HUES6 (cell line): ENCODE data around the gene GNAI2.
A peak's percentile ranks its signal among the peaks of the same experiment; 100 is the strongest.

ENCODE experiments used
- H3K27ac ChIP-seq: 2 replicates; pipeline ENCODE4 v1.7.0; 2013; ENCODE audit warnings: low read depth, mild to moderate bottlenecking, low read length, inconsistent platforms
- H3K27me3 ChIP-seq: 2 replicates; pipeline ENCODE4 v1.6.1; 2013; ENCODE audit warnings: low read length; ENCODE audit not compliant: control insufficient read depth, insufficient read depth
- H3K36me3 ChIP-seq: 2 replicates; pipeline ENCODE4 v1.6.1; 2013; ENCODE audit warnings: low read length; ENCODE audit not compliant: control insufficient read depth, insufficient read depth
- H3K4me1 ChIP-seq: 2 replicates; pipeline ENCODE4 v1.6.1; 2013; ENCODE audit warnings: low read length; ENCODE audit not compliant: control insufficient read depth, insufficient read depth
- H3K4me3 ChIP-seq: 2 replicates; pipeline ENCODE4 v1.5.1; 2013; ENCODE audit warnings: low read depth, low read length
- H3K9ac ChIP-seq: one replicate; pipeline ENCODE4 v1.6.1; 2013; ENCODE audit warnings: mild to moderate bottlenecking, low read length
- H3K9me3 ChIP-seq: 2 replicates; pipeline ENCODE4 v1.6.1; 2013; ENCODE audit warnings: low read depth, low read length; ENCODE audit not compliant: control insufficient read depth, insufficient read depth

GNAI2 gene

DNA sequence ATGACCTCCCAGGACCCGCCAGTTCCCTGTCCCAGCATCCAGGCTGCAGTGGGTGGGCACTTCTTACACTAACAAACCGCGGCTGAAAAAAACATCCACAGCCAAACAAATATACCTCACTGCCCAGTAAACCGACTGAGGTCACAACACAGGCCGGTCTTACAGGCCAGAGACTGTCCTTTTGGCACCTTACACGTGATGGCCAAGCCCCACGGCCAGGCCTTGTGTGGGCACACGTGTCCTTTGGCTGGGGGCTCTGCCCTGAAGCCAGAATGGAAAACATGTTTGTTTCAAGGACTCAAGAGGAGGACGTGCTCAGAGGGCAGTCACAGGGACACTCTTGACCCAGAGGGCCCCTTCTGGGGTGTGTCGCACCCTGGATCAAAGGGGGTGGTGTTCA lies 21.2 kb upstream of the GNAI2 start:
- no peaks in the 10 kb centered on the region for H3K9me3 ChIP-seq
- H3K36me3 ChIP-seq = no peaks in the 10 kb centered on the region
- peaks cover 9% of the 10 kb centered on the region; the same call in 1 of the 2 replicates for H3K27me3 ChIP-seq
- peaks cover 20% of the 10 kb centered on the region; the same call in 1 of the 2 replicates for H3K4me1 ChIP-seq
- H3K9ac ChIP-seq = no peak overlapping the region
- H3K4me3 ChIP-seq = no peak overlapping the region
- no peak overlapping the region for H3K27ac ChIP-seq

DNA sequence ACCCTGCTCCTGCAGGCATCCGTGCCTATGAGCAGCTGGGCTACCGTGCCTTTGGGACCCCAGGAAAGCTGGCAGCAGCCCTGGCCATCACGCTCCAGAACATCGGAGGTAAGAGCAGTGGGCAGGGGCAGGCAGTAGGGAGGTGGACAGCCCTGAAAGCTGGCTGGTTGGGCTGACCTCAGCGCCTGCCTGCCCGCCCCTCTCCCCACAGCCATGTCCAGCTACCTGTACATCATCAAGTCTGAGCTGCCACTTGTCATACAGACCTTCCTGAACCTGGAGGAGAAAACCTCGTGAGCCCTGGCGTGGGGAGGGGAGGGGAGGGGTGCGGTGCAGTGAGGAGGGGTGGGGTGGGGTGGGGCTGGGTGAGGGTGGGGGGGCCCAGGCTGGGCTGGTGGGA lies 20.5 kb upstream of the GNAI2 start:
- no peaks in the 10 kb centered on the region for H3K9me3 ChIP-seq
- peaks cover 17% of the 10 kb centered on the region; the same call in 1 of the 2 replicates for H3K4me1 ChIP-seq
- H3K4me3 ChIP-seq = no peak overlapping the region
- H3K36me3 ChIP-seq = no peaks in the 10 kb centered on the region
- H3K27me3 ChIP-seq = peaks cover 9% of the 10 kb centered on the region; the same call in 1 of the 2 replicates
- H3K9ac ChIP-seq = no peak overlapping the region
- H3K27ac ChIP-seq = no peak overlapping the region

DNA sequence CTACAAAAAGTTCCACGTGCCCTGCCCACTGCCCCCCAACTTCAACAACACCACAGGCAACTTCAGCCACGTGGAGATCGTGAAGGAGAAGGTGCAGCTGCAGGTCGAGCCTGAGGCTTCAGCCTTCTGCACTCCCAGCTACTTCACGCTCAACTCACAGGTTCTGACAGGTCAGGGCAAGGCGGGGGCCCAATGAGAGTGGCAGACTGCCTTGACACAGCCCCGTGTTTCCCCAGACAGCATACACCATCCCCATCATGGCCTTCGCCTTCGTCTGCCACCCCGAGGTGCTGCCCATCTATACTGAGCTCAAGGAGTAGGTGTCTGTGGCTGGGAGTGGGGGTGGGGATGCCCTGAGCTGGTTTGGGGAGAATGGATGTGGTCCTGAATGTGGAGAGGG lies 18.3 kb upstream of the GNAI2 start:
- Histone ChIP-seq H3K9me3 (no peaks in the 10 kb centered on the region), H3K27ac (no peak overlapping the region), H3K4me1 (peaks cover 8% of the 10 kb centered on the region; the same call in 1 of the 2 replicates), H3K9ac (no peak overlapping the region), H3K36me3 (no peaks in the 10 kb centered on the region), H3K27me3 (peaks cover 9% of the 10 kb centered on the region; the same call in 1 of the 2 replicates), H3K4me3 (no peak overlapping the region)

DNA sequence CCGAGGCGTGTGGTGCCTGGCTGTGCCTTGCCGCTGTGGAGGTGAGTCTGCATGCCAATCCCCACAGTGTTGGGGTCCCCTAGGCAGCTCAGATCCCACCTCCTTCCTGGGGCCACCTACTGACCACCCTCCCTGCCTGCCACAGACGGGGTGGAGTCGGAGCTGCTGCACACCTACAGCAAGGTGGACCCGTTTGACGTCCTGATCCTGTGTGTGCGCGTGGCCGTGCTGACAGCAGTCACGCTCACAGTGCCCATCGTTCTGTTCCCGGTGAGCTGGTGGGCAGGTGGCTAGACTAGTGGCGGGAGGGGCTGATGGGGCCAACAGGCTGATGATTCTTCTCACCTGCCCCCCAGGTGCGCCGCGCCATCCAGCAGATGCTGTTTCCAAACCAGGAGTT lies 17.6 kb upstream of the GNAI2 start:
- H3K36me3 ChIP-seq = no peaks in the 10 kb centered on the region
- no peak overlapping the region for H3K27ac ChIP-seq
- H3K9me3 ChIP-seq = no peaks in the 10 kb centered on the region
- no peak overlapping the region for H3K9ac ChIP-seq
- peaks cover 9% of the 10 kb centered on the region; the same call in 1 of the 2 replicates for H3K27me3 ChIP-seq
- peaks cover 8% of the 10 kb centered on the region; the same call in 1 of the 2 replicates for H3K4me1 ChIP-seq
- H3K4me3 ChIP-seq = no peak overlapping the region

DNA sequence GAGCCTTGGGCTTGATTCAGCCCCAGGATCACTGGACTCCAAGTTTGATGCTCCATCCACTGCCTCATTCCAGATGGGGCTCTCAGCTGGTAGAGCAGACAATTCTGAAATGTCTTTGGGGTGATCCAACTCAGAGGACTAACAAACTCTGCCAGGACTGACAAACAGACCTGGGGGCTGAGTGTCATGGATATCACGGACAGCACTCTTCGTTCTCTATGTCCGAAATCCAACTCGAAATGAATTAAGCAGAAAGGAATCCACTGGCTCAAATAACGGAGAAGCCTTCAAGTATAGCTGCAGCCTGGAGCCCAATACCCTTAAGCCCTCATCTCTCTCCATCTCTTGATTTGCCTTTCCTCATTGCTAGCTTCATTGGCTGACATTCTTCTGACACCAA lies 16.7 kb upstream of the GNAI2 start:
- no peaks in the 10 kb centered on the region for H3K9me3 ChIP-seq
- H3K9ac ChIP-seq = no peak overlapping the region
- peaks cover 8% of the 10 kb centered on the region; the same call in 1 of the 2 replicates for H3K4me1 ChIP-seq
- H3K36me3 ChIP-seq = no peaks in the 10 kb centered on the region
- H3K4me3 ChIP-seq = no peak overlapping the region
- H3K27ac ChIP-seq = no peak overlapping the region
- peaks cover 9% of the 10 kb centered on the region; the same call in 1 of the 2 replicates for H3K27me3 ChIP-seq

DNA sequence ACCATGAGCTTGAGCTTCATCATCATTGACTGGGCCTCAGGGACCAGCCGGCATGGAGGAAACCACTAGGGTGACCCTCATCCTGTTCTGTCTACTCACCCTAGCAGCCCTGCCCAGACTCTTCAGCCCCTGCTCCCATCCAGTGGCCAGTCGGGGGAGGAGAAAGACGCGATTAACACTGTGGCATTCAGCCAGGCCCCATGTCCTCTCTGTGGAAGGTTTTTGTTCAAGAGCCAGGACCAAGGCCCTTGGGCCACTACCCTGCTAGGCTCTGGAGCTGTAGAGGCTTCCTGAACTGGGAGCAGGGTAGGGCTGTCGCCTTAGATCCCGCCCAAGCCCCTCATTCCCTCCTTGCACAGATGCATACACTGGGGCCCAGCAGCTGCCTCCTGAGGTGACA lies 15.9 kb upstream of the GNAI2 start:
- no peak overlapping the region for H3K4me3 ChIP-seq
- H3K27ac ChIP-seq = no peak overlapping the region
- H3K9ac ChIP-seq = no peak overlapping the region
- H3K36me3 ChIP-seq = no peaks in the 10 kb centered on the region
- no peaks in the 10 kb centered on the region for H3K9me3 ChIP-seq
- peaks cover 9% of the 10 kb centered on the region; the same call in 1 of the 2 replicates for H3K27me3 ChIP-seq
- peaks cover 8% of the 10 kb centered on the region; the same call in 1 of the 2 replicates for H3K4me1 ChIP-seq

DNA sequence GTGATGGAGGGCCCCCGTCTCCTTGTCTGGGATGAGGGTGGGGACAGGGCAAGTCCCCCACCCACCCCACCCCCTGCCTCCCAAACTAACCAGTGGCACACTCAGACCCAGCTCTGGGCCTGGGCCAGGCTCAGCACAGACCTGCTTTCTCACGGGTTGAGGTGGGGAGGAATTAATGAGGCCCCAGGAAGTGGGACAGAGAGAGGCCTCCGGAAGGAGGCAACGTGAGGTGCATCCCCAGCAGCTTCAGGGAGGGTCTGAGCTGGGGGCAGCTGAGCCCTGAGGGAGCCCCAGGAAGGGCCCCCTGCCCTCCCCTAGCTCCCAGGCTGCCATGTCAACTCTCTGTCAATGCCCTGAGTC lies 15.0 kb upstream of the GNAI2 start:
- H3K9me3 ChIP-seq = no peaks in the 10 kb centered on the region
- H3K4me1 ChIP-seq = peaks cover 8% of the 10 kb centered on the region; the same call in 1 of the 2 replicates
- H3K9ac ChIP-seq = no peak overlapping the region
- no peaks in the 10 kb centered on the region for H3K36me3 ChIP-seq
- H3K27ac ChIP-seq = no peak overlapping the region
- peaks cover 9% of the 10 kb centered on the region; the same call in 1 of the 2 replicates for H3K27me3 ChIP-seq
- no peak overlapping the region for H3K4me3 ChIP-seq

DNA sequence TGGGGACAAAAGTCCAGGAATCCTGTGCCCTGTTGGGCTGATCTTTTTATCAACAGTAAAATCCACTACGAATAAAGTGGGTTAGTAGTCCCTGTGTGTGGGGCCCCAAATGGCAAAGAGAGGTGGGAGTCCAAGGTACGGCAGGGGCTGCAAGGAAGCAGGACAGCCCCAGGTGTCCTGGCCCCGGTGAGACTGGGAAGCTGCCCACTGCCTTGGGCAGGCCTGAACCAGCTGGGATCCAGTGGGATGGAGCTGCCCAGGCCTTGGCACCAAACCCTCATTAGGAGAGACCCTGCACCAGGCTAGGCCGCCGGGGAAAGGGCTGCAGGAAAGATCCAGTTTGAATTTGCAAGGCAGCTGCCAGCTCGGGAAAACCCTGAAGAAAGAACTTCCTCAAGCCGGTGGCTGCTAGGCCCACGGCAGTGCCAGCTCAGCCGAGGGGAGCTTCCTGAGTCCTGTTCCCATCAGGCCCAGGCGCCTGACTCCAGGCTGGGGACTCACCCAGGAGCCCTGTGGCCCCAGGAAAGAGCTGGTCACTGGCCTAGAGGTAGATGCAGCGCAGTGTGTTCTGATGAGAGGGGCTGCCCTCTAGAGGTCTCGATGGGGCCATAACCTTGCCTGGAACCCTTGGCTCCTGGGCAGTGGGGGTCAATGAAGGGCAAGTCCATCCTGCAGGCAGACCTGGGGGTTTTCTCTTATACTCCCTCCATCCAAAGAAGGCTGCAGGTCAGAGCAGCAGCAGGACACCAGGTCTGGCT lies 14.4 kb upstream of the GNAI2 start:
- H3K9ac ChIP-seq = no peak overlapping the region
- peaks cover 8% of the 10 kb centered on the region; the same call in 1 of the 2 replicates for H3K4me1 ChIP-seq
- H3K27me3 ChIP-seq = peaks cover 9% of the 10 kb centered on the region; the same call in 1 of the 2 replicates
- no peaks in the 10 kb centered on the region for H3K36me3 ChIP-seq
- H3K4me3 ChIP-seq = no peak overlapping the region
- no peaks in the 10 kb centered on the region for H3K9me3 ChIP-seq
- H3K27ac ChIP-seq = no peak overlapping the region

DNA sequence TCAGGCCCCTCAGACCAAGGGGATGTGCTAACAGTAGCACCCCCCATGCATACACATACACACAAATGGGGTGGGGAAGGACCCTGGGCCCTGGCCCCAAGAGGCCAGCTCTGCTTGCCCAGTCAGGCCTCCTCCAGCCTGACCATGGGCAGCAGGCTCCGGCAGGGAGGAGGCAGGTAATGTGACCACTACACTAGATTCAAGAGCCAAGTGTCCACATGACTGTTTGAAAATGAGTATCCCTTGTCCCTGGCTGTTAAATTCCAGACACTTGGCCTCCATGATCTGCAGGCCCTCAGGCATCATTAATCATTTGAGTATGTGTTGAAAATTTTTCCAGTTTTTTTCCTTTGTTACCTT lies 13.9 kb upstream of the GNAI2 start:
- Histone ChIP-seq H3K4me3 (no peak overlapping the region), H3K4me1 (peaks cover 10% of the 10 kb centered on the region; the same call in 1 of the 2 replicates), H3K36me3 (no peaks in the 10 kb centered on the region), H3K27me3 (peaks cover 14% of the 10 kb centered on the region), H3K9ac (no peak overlapping the region), H3K9me3 (no peaks in the 10 kb centered on the region), H3K27ac (no peak overlapping the region)

DNA sequence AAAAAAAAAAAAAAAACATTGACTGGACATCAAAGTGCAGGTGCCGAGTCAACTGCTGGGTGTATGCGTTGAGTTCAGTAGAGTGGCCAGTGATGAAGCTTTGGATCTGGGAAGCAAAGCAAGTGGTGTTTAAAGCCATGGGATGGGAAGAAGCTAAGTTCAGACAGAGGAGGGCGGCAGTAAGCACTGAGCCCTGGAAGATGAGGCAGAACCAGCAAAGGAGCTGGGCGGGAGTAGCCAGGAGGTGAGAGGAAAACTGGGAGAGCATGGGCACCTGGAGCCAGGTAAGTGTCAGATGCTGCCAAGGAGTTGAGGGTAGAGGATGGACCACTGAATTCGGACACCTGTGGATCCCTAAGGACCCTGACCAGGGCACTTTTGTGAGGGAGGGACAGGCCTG lies 11.4 kb upstream of the GNAI2 start:
- Histone ChIP-seq H3K4me3 (no peak overlapping the region), H3K27ac (no peak overlapping the region), H3K9me3 (no peaks in the 10 kb centered on the region), H3K27me3 (peaks cover 4% of the 10 kb centered on the region; the same call in 1 of the 2 replicates), H3K4me1 (peaks cover 19% of the 10 kb centered on the region), H3K9ac (no peak overlapping the region), H3K36me3 (no peaks in the 10 kb centered on the region)

DNA sequence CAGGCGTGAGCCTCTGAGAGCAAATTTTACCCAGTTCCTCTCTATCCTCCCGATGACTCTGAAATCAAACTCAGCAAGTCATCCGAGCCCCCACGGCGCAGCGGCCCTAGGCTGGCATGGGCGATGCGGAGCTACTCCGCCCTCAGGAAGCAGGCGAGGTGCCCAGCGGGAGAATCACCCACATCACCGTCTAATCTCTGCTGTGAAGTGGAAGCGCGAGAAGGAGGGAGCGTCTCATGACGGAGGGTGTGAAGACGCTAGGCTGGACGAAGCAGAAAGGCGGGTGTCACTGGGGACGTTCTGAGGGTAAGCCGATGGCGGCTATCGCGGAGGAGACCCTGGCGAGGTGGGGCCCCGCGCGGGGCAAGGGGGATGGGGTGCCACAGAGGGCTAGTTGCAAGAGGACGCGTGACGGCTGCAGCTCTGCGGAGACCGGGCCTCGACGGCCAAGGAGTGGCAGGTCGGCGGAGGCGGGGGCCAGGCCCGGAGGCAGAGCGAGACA lies 9.1 kb upstream of the GNAI2 start:
- no peaks in the 10 kb centered on the region for H3K9me3 ChIP-seq
- H3K4me1 ChIP-seq = peaks cover 11% of the 10 kb centered on the region
- H3K27ac ChIP-seq = no peak overlapping the region
- H3K36me3 ChIP-seq = no peaks in the 10 kb centered on the region
- peak overlapping the region; percentile 44 for H3K9ac ChIP-seq
- H3K27me3 ChIP-seq = peaks cover 4% of the 10 kb centered on the region; the same call in 1 of the 2 replicates
- peak overlapping the region; percentile 64 for H3K4me3 ChIP-seq
